SK-N-SH treated with all-trans-retinoic acid at 6 μM for 48 hours (cell line): Measurements from ENCODE around the gene FLT4.

Experiments used
- ATAC-seq: fragments of 200-7000 bp; cut with Tn5 transposase; 3 replicates; pipeline ENCODE4 v1.9.1; 2020; ENCODE audit warnings: mild to moderate bottlenecking, moderate library complexity
- ARNTL ChIP-seq: fragments of 450-650 bp; formaldehyde crosslinking; IDR thresholded peaks from 2 replicates; pipeline ENCODE4 v1.5.0; 2020; ENCODE audit warnings: low read depth, mild to moderate bottlenecking, moderate library complexity, borderline replicate concordance
- BACH2 ChIP-seq: fragments of 250-450 bp; sonication (Bioruptor Pico); IDR thresholded peaks from 2 replicates; pipeline ENCODE4 v1.9.0; 2021; ENCODE audit warnings: mild to moderate bottlenecking, borderline replicate concordance
- CSRNP3 ChIP-seq: fragments of 250-450 bp; sonication (Bioruptor Pico); IDR thresholded peaks from 2 replicates; pipeline ENCODE4 v1.5.1; 2021; ENCODE audit warnings: mild to moderate bottlenecking, moderate library complexity
- ESRRG ChIP-seq: fragments of 250-450 bp; sonication (Bioruptor Pico); IDR thresholded peaks from 2 replicates; pipeline ENCODE4 v1.6.1; 2021; ENCODE audit warnings: mild to moderate bottlenecking
- GLIS3 ChIP-seq: fragments of 250-450 bp; sonication (Bioruptor Pico); IDR thresholded peaks from 2 replicates; pipeline ENCODE4 v1.5.0; 2020; ENCODE audit warnings: mild to moderate bottlenecking, moderate library complexity
- ISL1 ChIP-seq: fragments of 250-450 bp; sonication (Bioruptor Pico); IDR thresholded peaks from 2 replicates; pipeline ENCODE4 v2.1.2; 2022; ENCODE audit warnings: mild to moderate bottlenecking, moderate library complexity
- OSR1 ChIP-seq: fragments of 250-450 bp; sonication (Bioruptor Pico); IDR thresholded peaks from 2 replicates; pipeline ENCODE4 v1.8.0; 2022; ENCODE audit warnings: moderate library complexity, mild to moderate bottlenecking, inconsistent platforms
- PATZ1 ChIP-seq: fragments of 250-450 bp; sonication (Bioruptor Pico); IDR thresholded peaks from 2 replicates; pipeline ENCODE4 v1.8.0; 2020; ENCODE audit warnings: mild to moderate bottlenecking, moderate library complexity, borderline replicate concordance
- POU6F1 ChIP-seq: fragments of 250-450 bp; sonication (Bioruptor Pico); IDR thresholded peaks from 2 replicates; pipeline ENCODE4 v1.8.0; 2021; ENCODE audit warnings: low read depth, mild to moderate bottlenecking, moderate library complexity, borderline replicate concordance
- PPARA ChIP-seq: fragments of 250-450 bp; sonication (Bioruptor Pico); IDR thresholded peaks from 2 replicates; pipeline ENCODE4 v1.5.0; 2020; ENCODE audit warnings: mild to moderate bottlenecking, borderline replicate concordance
- RARB ChIP-seq: fragments of 250-450 bp; sonication (Bioruptor Pico); IDR thresholded peaks from 2 replicates; pipeline ENCODE4 v1.8.0; 2021; ENCODE audit warnings: mild to moderate bottlenecking, moderate library complexity
- SNAI2 ChIP-seq: fragments of 250-450 bp; sonication (Bioruptor Pico); IDR thresholded peaks from 2 replicates; pipeline ENCODE4 v1.5.0; 2020; ENCODE audit warnings: mild to moderate bottlenecking, moderate library complexity
- TCF4 ChIP-seq: fragments of 250-450 bp; sonication (Bioruptor Pico); IDR thresholded peaks from 2 replicates; pipeline ENCODE4 v1.8.0; 2021; ENCODE audit warnings: mild to moderate bottlenecking, moderate library complexity, borderline replicate concordance
- TOX ChIP-seq: fragments of 250-450 bp; sonication (Bioruptor Pico); IDR thresholded peaks from 2 replicates; pipeline ENCODE4 v1.8.0; 2021; ENCODE audit warnings: mild to moderate bottlenecking, moderate library complexity, borderline replicate concordance
- TSHZ2 ChIP-seq: fragments of 250-450 bp; sonication (Bioruptor Pico); IDR thresholded peaks from 2 replicates; pipeline ENCODE4 v1.5.0; 2020; ENCODE audit warnings: mild to moderate bottlenecking, moderate library complexity
- ZFP3 ChIP-seq: fragments of 250-450 bp; sonication (Bioruptor Pico); IDR thresholded peaks from 2 replicates; pipeline ENCODE4 v1.5.0; 2020; ENCODE audit warnings: mild to moderate bottlenecking, moderate library complexity
- ZFP30 ChIP-seq: fragments of 450-650 bp; formaldehyde crosslinking; IDR thresholded peaks from 2 replicates; pipeline ENCODE4 v1.5.0; 2022; ENCODE audit warnings: mild to moderate bottlenecking, moderate library complexity
- ZNF565 ChIP-seq: fragments of 450-650 bp; formaldehyde crosslinking; conservative IDR thresholded peaks from 2 replicates; pipeline ENCODE4 v1.5.0; 2020; ENCODE audit warnings: low read depth, mild to moderate bottlenecking, moderate library complexity
- ZNF70 ChIP-seq: fragments of 450-650 bp; formaldehyde crosslinking; IDR thresholded peaks from 2 replicates; pipeline ENCODE4 v1.5.0; 2020; ENCODE audit warnings: mild to moderate bottlenecking, moderate library complexity

The FLT4 gene

GRCh38 chr5:180646963-180647305, 2.5 kb downstream of the FLT4 start:
- TF ChIP-seq ZFP30 (CRISPR knock-in tag) (no peak), TOX (CRISPR knock-in tag) (no peak), GLIS3 (CRISPR knock-in tag) (no peak), ZNF70 (CRISPR knock-in tag) (no peak)
- ATAC-seq = no peak

GRCh38 chr5:180646289-180646962, 3.0 kb downstream of the FLT4 start:
- no peak for TF ChIP-seq RARB
- no peak for TF ChIP-seq POU6F1 (CRISPR knock-in tag)
- TF ChIP-seq ESRRG (CRISPR knock-in tag) = no peak
- no peak for TF ChIP-seq OSR1
- TF ChIP-seq ZFP3 (CRISPR knock-in tag) = no peak
- TF ChIP-seq ZNF565 (CRISPR knock-in tag) = no peak
- TF ChIP-seq TOX (CRISPR knock-in tag) = no peak
- no peak for TF ChIP-seq BACH2 (CRISPR knock-in tag)
- no peak for ATAC-seq

GRCh38 chr5:180645274-180646204, 3.9 kb downstream of the FLT4 start:
- TF ChIP-seq ZFP3 (CRISPR knock-in tag) (no peak), TOX (CRISPR knock-in tag) (no peak), ZNF70 (CRISPR knock-in tag) (no peak), PATZ1 (CRISPR knock-in tag) (no peak), ESRRG (CRISPR knock-in tag) (no peak), ZFP30 (CRISPR knock-in tag) (no peak), POU6F1 (CRISPR knock-in tag) (no peak), ZNF565 (CRISPR knock-in tag) (no peak), SNAI2 (no peak), ARNTL (CRISPR knock-in tag) (no peak), GLIS3 (CRISPR knock-in tag) (no peak), RARB (no peak), BACH2 (CRISPR knock-in tag) (no peak), ISL1 (no peak)
- ATAC-seq = no peak

GRCh38 chr5:180644825-180645273, 4.6 kb downstream of the FLT4 start:
- no peak for ATAC-seq
- TF ChIP-seq TSHZ2 = no peak
- no peak for TF ChIP-seq OSR1
- no peak for TF ChIP-seq ARNTL (CRISPR knock-in tag)
- no peak for TF ChIP-seq ZNF70 (CRISPR knock-in tag)
- no peak for TF ChIP-seq PPARA
- no peak for TF ChIP-seq CSRNP3 (CRISPR knock-in tag)
- no peak for TF ChIP-seq ZNF565 (CRISPR knock-in tag)
- TF ChIP-seq POU6F1 (CRISPR knock-in tag) = no peak
- TF ChIP-seq PATZ1 (CRISPR knock-in tag) = no peak
- no peak for TF ChIP-seq TCF4
- TF ChIP-seq RARB = no peak
